ENCODE measurements around the gene ETHE1. TPM values are rescaled to one million over a fixed set of nuclear protein-coding genes. Genes with fewer than 3 reads are reported as not detected.

The ETHE1 gene
- total and polyA plus RNA-seq, 4 donors: 30.4 to 45.1 (median 34.5) TPM

- WGBS: 89% methylated on average over 4 of the region's 4 CpGs
- peaks cover 0 to 7% (median 4%) of the 10 kb centered on the region in 4 donors for H3K4me1 ChIP-seq (ENCODE audit: control insufficient read depth in 4 of 4, insufficient read depth in 4 of 4, low read length in 3 of 4)
- TF ChIP-seq SP1 (IDR thresholded peaks at IDR 0.05): no peak
- TF ChIP-seq FOXA2 (IDR thresholded peaks at IDR 0.05): no peak
- TF ChIP-seq HNF4A (conservative IDR thresholded peaks at IDR 0.05): no peak
- no peaks in the 10 kb centered on the region for H3K27me3 ChIP-seq (ENCODE audit: control insufficient read depth in 4 of 4, insufficient read depth in 4 of 4, low read length in 3 of 4)
- H3K36me3 ChIP-seq (ENCODE audit: control insufficient read depth in 4 of 4, insufficient read depth in 3 of 4, low read depth in 1 of 4, low read length in 3 of 4): no peaks in the 10 kb centered on the region
- H3K4me3 ChIP-seq (ENCODE audit: low read depth in 1 of 3, low read length in 3 of 3): no peak overlapping the region
- DNase-seq (ENCODE audit: low spot score): no peak
- no peak overlapping the region for H3K27ac ChIP-seq (ENCODE audit: low read depth in 1 of 2, low read length in 2 of 2)
- no peak overlapping the region for H3K9ac ChIP-seq (ENCODE audit: low read depth in 1 of 2, low read length in 2 of 2)
- H3K9me3 ChIP-seq (ENCODE audit: control insufficient read depth in 4 of 4, low read length in 3 of 4): no peaks in the 10 kb centered on the region
These were observed 58.4 kb downstream of the ETHE1 start for GRCh38 chr19:43468354-43469159.

GRCh38 chr19:43467730-43468129, 59.3 kb downstream of the ETHE1 start:
- Histone ChIP-seq H3K4me1 (ENCODE audit: control insufficient read depth in 4 of 4, insufficient read depth in 4 of 4, low read length in 3 of 4) (peaks cover 0 to 12% (median 7%) of the 10 kb centered on the region in 4 donors), H3K36me3 (ENCODE audit: control insufficient read depth in 4 of 4, insufficient read depth in 3 of 4, low read depth in 1 of 4, low read length in 3 of 4) (no peaks in the 10 kb centered on the region), H3K27me3 (ENCODE audit: control insufficient read depth in 4 of 4, insufficient read depth in 4 of 4, low read length in 3 of 4) (no peaks in the 10 kb centered on the region), H3K9ac (ENCODE audit: low read depth in 1 of 2, low read length in 2 of 2) (no peak overlapping the region), H3K4me3 (ENCODE audit: low read depth in 1 of 3, low read length in 3 of 3) (no peak overlapping the region), H3K9me3 (ENCODE audit: control insufficient read depth in 4 of 4, low read length in 3 of 4) (no peaks in the 10 kb centered on the region), H3K27ac (ENCODE audit: low read depth in 1 of 2, low read length in 2 of 2) (no peak overlapping the region)
- DNase-seq (ENCODE audit: low spot score): no peak
- 84% methylated on average over 4 of the region's 4 CpGs for WGBS
- TF ChIP-seq RXRA (IDR thresholded peaks at IDR 0.05) (no peak), EGR1 (IDR thresholded peaks at IDR 0.05; ENCODE audit: low read depth in 2 of 2) (no peak), FOXA2 (IDR thresholded peaks at IDR 0.05) (no peak), GABPA (IDR thresholded peaks at IDR 0.05 in 1 of 2, conservative IDR thresholded peaks at IDR 0.05 in 1 of 2) (no peak)

GRCh38 chr19:43467276-43467675, 59.7 kb downstream of the ETHE1 start:
- no peak overlapping the region for H3K9ac ChIP-seq (ENCODE audit: low read depth in 1 of 2, low read length in 2 of 2)
- TF ChIP-seq CTCF (IDR thresholded peaks at IDR 0.05; ENCODE audit: low read depth, low read length, missing input control) (no peak), ATF3 (IDR thresholded peaks at IDR 0.05) (no peak), TAF1 (conservative IDR thresholded peaks at IDR 0.05) (no peak), HNF4A (conservative IDR thresholded peaks at IDR 0.05) (no peak), GABPA (IDR thresholded peaks at IDR 0.05 in 1 of 2, conservative IDR thresholded peaks at IDR 0.05 in 1 of 2) (no peak), RAD21 (IDR thresholded peaks at IDR 0.05) (no peak), FOXA1 (IDR thresholded peaks at IDR 0.05) (no peak)
- H3K27me3 ChIP-seq (ENCODE audit: control insufficient read depth in 4 of 4, insufficient read depth in 4 of 4, low read length in 3 of 4): no peaks in the 10 kb centered on the region
- no peak for DNase-seq (ENCODE audit: low spot score)
- H3K27ac ChIP-seq (ENCODE audit: low read depth in 1 of 2, low read length in 2 of 2): no peak overlapping the region
- H3K9me3 ChIP-seq (ENCODE audit: control insufficient read depth in 4 of 4, low read length in 3 of 4): no peaks in the 10 kb centered on the region
- WGBS: 85% methylated on average over 6 of the region's 6 CpGs
- H3K36me3 ChIP-seq (ENCODE audit: control insufficient read depth in 4 of 4, insufficient read depth in 3 of 4, low read depth in 1 of 4, low read length in 3 of 4): no peaks in the 10 kb centered on the region
- H3K4me1 ChIP-seq (ENCODE audit: control insufficient read depth in 4 of 4, insufficient read depth in 4 of 4, low read length in 3 of 4): peaks cover 0 to 12% (median 7%) of the 10 kb centered on the region in 4 donors
- no peak overlapping the region for H3K4me3 ChIP-seq (ENCODE audit: low read depth in 1 of 3, low read length in 3 of 3)

All from liver (tissue), 9 donors.